ENCODE data around the gene MYBPC2.
"Not testable (repeated sequence)": the region's sequence is repeated elsewhere in the genome, so short reads cannot be mapped to it uniquely, and the experiment has no call there.

The MYBPC2 gene

DNA sequence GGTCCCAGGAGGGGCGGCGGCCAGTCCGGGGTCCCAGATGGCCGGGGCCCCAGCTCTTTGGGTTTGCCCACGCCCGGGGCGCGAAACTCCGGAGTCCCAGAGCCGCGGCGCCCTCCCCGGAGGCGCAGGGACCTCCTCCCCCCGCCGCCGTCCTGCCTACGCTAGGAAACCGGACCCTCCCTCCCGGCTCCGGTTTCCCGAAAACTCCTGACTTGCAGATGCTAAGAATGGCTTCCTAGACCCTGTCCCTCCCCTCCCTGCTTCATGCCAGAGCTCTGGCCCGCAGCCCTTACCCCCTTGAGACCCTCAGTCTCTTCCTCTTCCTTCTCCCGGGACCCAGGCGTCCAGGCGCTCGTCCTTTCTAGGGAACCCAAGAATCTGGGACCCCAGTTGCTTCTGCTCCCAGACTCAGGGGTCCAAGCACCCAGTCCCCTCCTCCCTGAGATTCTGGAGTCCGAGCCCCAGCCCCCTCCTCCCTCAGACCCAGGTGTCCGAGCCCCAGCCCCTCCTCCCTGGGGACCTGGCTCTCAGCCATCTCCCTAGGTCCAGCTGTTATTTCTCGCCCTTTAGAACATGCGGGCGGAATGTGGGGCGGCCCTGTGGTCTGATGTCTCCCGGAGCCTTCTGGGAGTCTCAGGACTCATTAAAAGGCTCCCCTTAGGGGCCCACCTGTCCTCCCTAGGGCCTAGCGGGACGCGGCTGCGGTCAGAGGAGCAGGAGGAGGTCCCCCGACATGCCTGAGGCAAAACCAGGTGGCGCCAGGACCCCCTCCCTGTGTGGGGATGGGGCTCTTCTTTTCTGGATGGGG lies at the start of gene MYBPC2:
Gene MYBPC2 (plus strand): TSS at position 672 of the 808 bp plus-strand sequence. CDS start 62 bp downstream, at position 734.
- DNase-seq, result no peak

DNA sequence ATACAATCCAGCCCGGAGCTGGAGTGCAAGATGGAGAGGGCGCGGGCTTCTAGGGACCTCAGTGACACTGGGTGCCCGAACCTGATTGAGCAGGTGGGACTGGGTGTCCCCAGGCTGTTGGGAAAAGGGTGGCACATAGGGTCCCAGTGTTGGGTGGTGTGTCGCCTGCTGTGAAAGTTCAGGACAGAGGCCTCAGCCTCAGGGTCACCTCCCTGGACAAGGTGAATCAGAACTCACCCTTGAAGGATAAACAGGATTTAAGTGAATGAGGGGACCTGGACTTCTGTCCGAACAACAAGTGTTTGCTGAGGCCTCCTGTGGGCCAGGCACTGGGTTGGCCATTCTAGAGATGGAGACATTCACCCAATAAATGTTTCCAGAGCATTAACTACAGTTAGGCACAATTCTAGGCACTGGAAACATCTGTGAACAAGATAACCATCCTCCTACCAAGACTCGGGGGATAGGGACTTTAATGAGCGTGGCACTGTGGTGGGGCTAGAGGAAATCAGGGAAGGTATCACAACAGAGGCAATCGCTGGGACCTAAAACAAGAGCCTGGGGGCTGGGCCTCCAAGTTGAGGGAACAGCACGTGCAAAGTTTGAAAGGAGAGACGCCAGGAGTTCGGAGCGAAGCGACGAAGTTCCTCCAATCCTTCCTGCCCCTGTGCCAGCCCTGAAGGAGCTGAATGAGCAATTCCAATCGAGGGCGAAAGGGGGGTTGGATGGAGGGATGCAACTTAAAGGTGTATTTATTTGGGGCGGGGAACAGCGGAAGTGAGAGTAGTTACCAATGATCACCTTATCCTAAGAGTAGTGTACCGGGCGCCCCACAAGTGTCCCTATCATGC lies 49.5 kb upstream of the MYBPC2 start:
- DNase-seq, result no peak

DNA sequence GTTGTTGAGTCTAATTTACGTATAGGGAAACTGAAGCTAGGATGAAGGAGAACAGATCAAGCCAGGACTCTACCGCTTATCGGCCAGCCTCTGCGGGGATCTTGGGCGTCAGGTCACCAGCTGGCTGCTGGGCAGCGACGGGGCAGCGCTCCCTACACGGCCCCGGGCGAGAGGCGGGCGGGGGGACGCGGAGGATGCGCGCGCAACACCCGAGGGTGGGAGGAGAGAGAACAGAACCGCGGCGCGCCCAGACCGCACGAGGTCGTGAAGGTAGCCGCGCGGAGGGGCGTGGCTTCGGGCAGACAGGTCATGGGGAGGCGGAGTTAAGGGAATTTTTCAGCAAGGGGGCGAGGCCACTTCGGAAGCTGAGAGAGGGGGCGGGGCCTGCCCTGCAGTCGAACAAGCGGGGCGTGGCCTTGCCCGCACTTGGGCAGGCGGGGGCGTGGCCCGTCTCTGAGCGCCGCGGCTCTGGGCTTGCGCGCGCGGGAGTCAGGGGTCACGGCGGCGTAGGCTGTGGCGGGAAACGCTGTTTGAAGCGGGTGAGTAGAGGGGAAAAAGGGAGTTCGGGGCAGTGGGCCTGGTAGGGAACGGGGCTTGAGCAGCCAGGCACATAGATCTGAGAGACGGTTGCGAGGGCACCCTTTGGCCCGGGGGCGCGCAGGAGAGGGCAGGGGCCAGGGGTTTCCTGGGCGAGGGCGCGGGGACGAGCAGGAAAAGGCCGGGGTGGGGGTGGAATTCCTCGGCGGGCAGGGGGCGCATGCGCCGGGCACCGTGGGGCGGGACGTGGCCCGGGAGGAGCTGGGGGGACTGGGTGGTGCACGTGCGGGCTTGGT lies 48.6 kb upstream of the MYBPC2 start, which contains the start of gene POLD1:
Gene POLD1 (plus strand): TSS at position 496 of the 833 bp plus-strand sequence. CDS start 14,505 bp downstream, outside the sequence.
- DNase-seq, result peak; percentile 93 to 99 (median 97)

DNA sequence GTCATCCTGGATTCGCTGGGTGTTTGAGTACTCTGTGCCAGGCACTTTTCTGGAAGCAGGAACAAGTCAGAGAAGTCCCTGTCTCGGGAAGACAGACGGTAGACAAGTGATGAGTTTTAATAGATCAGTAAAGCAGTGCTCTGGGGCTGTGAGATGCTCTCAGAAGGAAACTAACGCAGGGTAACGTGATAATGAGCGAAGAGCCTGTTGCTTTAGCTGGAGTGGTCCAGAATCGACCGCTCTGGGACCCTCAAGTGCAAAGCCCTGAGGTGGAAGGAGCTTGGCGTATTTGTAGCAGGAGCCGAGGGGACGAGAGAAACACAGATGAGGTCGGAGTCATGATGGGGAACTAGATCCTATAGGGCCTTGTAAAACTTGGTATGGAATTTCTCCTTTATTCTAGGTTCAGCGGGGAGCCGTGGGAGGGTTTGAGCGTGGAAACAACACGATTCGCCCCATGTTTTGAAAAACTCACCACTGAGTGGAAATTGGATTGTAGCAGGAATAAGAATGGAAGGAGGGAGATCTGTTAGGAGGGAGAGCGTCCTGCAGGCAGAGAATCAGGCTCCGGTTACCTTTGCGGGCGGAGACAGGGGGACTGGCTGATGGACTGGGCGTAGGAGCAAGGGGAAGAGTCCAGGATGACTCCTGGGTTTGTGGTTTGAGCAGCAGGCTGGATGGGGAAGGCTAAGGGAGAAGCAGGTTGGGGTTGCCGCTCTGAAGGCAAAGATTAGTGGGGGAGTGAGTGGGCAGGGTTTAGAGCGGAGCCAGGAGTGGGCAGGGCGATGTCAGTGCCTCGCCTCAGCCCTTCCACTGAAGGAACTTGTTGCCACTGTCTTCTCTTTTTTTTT lies 47.8 kb upstream of the MYBPC2 start:
- no peak for DNase-seq

DNA sequence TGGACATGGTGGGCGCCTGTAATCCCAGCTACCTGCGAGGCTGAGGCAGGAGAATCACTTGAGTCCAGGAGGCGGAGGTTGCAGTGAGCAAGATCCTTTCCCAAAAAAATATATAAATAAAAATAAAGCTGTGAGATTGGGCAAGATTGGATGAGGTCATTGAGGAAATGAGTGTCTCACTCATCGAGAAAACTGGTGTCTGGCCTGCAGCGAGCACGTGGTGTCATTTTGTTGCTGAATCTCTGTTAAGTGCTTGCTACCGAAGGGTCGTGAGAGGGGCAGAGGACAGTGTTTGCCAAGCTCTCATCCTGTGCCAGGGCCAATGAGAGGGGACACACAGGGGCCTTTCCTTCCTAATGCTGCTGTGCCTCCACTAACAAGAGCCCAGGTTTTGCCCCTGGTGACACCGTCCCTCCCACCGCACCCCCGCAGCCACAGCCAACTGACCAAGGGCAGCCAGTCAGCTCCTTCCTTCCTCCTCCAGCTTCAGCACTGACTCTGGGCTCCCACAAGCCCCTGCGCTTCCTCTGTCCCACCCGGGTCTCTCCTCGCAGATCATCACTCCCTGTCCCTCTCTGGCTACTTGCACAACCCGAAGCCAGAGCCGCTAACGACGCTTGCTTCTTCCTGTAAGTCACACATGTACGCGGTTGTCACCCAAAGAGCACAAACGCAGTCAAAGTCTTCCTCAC lies 45.4 kb upstream of the MYBPC2 start:
- DNase-seq, result no peak

DNA sequence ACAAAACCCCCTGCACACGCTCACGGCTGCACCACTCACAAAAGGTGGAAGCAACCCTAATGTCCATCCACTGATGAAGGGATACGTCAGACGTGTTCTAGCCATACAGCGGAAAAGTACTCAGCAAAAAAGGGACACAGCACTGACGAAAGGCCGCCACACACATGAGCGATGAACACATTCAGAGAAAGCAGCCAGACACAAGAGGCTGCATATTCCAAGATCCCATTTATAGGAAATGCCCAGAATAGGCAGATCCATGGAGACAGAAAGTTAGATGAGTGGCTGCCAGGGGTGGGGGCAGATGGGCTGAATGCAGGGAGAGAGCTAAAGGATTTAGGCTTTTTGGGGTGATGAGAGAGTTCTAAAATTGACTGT lies 44.8 kb upstream of the MYBPC2 start:
- no peak for DNase-seq

DNA sequence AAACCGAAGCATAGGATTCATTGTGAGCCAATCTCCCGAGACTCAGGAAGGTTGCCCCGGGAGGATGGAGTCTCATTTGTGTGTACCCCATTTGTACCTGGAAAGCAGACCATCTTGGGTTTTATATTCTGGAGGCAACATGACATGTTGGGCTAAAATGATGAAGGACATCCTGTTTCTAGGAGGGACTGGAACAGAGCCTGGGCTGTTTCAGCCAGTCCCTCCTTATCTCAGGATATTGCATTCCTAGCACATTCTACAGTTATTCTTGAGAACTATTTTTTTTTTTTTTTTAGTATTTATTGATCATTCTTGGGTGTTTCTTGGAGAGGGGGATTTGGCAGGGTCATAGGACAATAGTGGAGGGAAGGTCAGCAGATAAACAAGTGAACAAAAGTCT lies 42.4 kb upstream of the MYBPC2 start:
- DNase-seq, result not testable (repeated sequence)

DNA sequence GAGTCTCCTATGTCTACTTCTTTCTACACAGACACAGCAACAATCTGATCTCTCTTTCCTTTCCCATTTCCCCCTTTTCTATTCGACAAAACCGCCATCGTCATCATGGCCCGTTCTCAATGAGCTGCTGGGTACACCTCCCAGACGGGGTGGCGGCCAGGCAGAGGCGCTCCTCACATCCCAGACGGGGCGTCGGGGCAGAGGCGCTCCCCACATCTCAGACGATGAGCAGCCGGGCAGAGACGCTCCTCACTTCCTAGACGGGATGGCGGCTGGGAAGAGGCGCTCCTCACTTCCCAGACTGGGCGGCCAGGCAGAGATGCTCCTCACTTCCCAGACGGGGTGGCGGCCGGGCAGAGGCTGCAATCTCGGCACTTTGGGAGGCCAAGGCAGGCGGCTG lies 41.7 kb upstream of the MYBPC2 start:
- DNase-seq, result not testable (repeated sequence)

DNA sequence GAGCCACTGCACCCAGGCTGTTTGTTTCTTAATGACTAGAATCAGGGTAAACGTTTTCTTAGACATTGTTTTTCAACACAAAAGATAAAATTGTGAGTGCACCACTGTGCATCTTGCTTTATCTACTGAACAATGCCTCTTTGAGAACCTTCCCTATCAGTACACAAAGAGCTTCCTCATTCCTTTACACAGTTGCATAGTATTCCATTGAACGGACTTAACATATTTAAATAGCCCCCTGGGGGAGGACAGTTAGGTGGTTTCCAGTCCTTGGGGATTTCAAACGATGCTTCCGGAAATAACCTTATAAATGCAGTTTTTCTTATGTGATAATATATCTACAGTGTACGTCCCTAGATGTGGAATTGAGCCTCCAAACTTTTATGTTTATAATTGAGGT lies 39.9 kb upstream of the MYBPC2 start:
- no peak for DNase-seq

DNA sequence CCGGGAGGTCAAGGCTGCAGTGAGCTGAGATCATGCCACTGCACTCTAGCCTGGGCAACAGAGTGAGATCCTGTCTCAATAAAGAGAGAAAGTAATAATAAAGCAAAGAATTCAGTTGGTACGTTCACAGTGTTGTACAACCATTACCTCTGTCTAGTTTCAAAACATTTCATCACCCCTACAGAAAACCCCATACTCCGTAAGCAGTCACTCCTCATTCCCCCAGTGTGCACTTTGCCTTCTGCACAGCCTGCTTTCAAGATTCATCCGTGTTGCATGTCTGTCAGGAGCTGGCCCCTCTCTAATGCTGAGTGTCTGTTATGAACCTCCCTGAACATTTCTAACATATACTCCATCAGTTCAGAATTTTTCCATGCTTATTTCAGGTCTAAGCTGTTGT lies 39.1 kb upstream of the MYBPC2 start:
- no peak for DNase-seq

DNA sequence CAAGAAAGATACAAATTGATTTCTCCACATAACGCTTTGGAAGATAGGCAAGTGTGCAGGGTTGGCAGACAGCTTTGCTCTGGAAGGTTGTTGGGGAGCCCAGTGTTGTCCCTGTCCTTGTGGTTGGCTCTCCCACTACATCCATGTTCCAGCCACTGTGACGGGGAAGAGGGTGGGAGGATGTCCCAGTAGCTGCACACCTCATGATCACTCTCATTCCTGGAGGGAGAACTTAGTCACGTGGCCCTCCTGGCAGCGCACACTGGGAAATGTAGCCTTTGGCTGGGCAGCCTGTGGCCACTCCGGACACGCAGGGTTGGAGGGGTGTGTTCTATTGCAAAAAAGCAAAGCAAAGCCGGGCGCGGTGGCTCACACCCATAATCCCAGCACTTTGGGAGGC lies 38.7 kb upstream of the MYBPC2 start:
- DNase-seq, result no peak

DNA sequence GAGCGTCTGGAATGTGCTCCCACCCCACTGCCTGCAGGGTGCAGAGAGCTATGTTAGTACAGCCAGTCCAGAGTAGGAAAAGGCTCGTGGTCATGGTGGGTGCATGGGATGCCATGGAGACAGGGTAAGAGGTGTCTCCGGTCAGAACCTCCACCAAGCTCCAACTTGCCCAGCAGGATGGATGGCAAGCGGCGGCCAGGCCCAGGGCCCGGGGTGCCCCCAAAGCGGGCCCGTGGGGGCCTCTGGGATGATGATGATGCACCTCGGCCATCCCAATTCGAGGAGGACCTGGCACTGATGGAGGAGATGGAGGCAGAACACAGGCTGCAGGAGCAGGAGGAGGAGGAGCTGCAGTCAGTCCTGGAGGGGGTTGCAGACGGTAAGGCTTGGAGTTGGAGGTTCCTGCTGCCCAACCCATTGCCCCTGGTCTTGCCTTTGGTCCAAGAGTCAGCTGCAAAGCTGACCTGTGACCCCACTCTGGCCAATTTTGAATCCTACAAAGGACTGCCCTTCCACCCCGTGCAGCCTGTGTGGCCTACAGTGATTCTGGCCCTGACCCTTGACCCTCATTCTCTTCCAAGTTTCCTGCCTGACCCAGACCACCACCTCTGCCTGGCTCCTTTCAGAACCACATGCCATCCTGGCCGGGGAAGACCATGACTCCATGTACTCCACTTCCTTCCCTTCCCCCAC lies 33.9 kb upstream of the MYBPC2 start:
- DNase-seq, result no peak

DNA sequence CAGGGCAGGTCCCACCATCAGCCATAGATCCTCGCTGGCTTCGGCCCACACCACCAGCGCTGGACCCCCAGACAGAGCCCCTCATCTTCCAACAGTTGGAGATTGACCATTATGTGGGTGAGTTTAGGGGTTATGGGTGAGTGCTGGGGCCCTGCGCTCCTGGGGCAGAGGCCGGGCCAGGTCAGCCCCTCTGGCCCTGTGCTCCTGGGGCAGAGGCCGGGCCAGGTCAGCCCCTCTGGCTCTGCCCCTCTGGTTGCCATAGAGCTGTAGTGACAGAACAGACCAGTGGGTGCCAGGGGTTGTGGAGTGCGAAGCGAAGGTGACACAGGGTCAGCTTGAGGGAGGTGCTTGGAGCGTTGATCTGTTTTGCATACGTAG lies 33.3 kb upstream of the MYBPC2 start:
- no peak for DNase-seq

DNA sequence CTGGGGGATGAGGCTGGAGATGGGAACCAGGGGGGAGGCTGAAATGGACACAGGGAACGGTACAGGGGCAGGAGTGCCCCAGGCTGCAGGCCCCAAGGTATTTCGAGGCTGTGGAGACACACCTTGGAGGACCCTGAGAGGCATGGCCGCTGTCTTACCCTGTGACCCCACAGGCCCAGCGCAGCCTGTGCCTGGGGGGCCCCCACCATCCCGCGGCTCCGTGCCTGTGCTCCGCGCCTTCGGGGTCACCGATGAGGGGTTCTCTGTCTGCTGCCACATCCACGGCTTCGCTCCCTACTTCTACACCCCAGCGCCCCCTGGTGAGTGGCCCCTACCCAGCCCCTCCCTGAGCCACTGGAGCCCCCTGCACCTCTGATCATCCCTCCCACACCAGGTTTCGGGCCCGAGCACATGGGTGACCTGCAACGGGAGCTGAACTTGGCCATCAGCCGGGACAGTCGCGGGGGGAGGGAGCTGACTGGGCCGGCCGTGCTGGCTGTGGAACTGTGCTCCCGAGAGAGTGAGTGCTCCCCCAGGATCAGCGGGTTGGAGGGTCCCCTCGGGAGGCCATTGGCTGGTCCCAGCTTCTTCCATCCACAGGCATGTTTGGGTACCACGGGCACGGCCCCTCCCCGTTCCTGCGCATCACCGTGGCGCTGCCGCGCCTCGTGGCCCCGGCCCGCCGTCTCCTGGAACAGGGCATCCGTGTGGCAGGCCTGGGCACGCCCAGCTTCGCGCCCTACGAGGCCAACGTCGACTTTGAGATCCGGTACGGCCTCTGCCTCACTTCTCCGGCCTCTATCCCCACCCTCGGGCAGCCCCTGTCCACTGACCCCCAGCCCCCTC lies 30.9 kb upstream of the MYBPC2 start:
- no peak for DNase-seq

DNA sequence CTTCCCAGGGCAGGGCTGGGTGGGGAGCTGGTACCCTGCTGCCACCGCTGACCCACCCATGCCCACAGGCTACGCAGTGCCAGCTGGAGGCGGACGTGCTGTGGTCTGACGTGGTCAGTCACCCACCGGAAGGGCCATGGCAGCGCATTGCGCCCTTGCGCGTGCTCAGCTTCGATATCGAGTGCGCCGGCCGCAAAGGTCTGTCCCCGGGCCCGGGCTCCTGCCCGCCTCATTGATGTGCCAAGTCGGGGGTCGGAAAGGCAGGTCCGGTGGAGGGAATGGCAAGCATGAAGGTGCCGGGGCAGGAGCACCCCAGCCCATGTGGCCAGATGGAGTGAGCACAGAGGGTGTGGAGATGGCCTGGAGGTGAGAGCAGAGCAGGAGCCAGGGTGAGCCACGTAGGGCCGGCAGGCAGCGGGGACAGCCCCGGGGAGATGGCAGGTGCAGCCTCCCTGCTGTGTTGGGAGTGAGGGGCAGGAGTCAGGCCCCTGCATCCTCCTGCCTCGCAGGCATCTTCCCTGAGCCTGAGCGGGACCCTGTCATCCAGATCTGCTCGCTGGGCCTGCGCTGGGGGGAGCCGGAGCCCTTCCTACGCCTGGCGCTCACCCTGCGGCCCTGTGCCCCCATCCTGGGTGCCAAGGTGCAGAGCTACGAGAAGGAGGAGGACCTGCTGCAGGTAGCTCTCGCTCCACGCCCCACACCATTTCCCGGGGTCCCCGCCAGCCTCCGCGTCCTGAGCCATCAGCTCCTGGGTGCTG lies 30.0 kb upstream of the MYBPC2 start:
- no peak for DNase-seq

DNA sequence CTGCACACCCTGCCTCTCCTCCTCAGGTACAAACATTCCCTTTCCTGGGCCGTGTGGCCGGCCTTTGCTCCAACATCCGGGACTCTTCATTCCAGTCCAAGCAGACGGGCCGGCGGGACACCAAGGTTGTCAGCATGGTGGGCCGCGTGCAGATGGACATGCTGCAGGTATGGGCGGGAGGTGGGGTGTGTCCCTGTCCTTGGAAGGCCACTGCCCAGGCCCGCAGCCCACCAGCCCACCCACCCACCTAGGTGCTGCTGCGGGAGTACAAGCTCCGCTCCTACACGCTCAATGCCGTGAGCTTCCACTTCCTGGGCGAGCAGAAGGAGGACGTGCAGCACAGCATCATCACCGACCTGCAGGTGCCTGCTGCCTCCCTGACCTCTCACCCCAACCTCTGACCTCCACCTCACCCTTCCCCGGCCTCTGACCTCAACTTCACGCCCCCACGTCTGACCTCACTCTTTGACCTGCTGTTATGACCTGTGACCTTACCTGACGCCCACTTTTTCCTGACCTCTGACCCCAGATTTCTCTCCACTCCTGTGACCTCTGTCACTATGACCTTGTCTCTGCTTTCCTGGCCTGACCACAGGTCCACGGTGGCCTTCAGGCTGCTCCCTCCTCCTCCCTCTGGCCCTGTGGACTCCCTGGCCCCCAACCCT lies 26.4 kb upstream of the MYBPC2 start:
- DNase-seq, result no peak

DNA sequence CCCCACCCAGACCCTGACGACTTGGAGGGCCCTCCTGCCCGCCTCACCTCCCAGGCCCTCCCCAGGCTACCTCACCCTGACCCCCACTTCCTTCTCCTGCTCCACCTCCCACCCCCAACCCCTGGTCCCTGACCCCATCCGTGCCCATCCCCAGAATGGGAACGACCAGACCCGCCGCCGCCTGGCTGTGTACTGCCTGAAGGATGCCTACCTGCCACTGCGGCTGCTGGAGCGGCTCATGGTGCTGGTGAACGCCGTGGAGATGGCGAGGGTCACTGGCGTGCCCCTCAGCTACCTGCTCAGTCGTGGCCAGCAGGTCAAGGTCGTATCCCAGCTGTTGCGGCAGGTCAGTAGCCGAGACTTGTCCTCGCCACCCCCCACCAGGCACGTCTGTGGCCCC lies 25.9 kb upstream of the MYBPC2 start:
- no peak for DNase-seq

DNA sequence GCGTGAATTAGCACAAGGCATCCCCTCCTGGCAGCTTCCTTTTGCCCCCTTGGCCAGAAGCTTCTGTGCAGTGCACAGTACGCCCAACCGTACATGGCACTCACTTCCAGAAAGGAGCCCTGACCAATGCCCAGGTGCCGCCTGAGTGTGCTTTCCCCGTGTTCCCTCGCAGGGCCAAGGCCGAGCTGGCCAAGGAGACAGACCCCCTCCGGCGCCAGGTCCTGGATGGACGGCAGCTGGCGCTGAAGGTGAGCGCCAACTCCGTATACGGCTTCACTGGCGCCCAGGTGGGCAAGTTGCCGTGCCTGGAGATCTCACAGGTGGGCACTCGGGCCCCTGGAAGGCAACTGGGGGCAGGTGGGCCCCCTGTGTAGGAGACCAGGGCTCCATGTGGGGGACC lies 23.3 kb upstream of the MYBPC2 start:
- DNase-seq, result no peak

DNA sequence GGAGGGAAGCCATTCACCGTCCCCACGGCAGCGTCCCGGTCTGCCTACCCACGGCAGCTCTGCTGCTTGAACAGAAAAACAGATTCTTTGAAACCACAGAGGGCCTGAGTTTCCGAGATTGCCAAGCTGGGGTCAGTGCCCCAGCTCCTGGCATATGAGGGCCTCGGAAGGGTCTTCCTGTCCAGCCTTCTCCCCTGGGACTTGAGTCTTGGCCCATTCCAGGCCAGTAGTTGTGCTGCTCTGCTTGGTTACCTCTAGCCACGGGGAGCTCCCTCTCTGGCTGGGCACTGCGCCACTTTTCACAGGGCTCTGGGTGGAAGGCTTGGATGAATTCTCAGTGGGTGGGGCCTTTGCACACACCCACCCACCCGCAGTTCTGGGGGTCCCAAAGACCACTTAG lies 22.6 kb upstream of the MYBPC2 start:
- DNase-seq, result no peak

Data from activated naive CD4-positive, alpha-beta T cell (primary cell).